ENCODE results near the gene COA8.

COA8 gene

GRCh38 chr14:103562429-103563225 lies at the start of gene COA8, which contains the start of gene BAG5:
TSS of gene COA8 (plus strand) at chr14:103562960. CDS start at chr14:103563002, 42 bp downstream.
TSS of gene BAG5 (minus strand) at chr14:103562657. CDS start at chr14:103561164, 1,493 bp downstream.
- H3K4me3 ChIP-seq (ENCODE audit: low read depth, low read length) = peak within 1 kb of the TSS; percentile 99
- no peaks in the 10 kb centered on the region for H3K27me3 ChIP-seq (ENCODE audit: insufficient read depth, low read length)
- H3K36me3 ChIP-seq (ENCODE audit: insufficient read depth, low read length) = peaks cover 19% of the 10 kb centered on the region
- H2AFZ ChIP-seq (ENCODE audit: low read length, unreplicated experiment) = peak within 1 kb of the TSS; percentile 94
- H3K27ac ChIP-seq (ENCODE audit: low read depth, low read length) = peak within 1 kb of the TSS; percentile 97
- peaks cover 42% of the 10 kb centered on the region for H3K4me1 ChIP-seq (ENCODE audit: control insufficient read depth, insufficient read depth, low read length, unreplicated experiment)
- peaks cover 89% of the 10 kb centered on the region for H3K79me2 ChIP-seq (ENCODE audit: control insufficient read depth, insufficient read depth, low read length, unreplicated experiment)

GRCh38 chr14:103514596-103515421 lies 48.0 kb upstream of the COA8 start:
- Histone ChIP-seq H3K27me3 (ENCODE audit: insufficient read depth, low read length) (no peaks in the 10 kb centered on the region), H3K4me3 (ENCODE audit: low read depth, low read length) (no peak overlapping the region), H3K27ac (ENCODE audit: low read depth, low read length) (no peak overlapping the region), H3K79me2 (ENCODE audit: control insufficient read depth, insufficient read depth, low read length, unreplicated experiment) (no peaks in the 10 kb centered on the region), H2AFZ (ENCODE audit: low read length, unreplicated experiment) (no peak overlapping the region), H3K36me3 (ENCODE audit: insufficient read depth, low read length) (no peaks in the 10 kb centered on the region), H3K4me1 (ENCODE audit: control insufficient read depth, insufficient read depth, low read length, unreplicated experiment) (peaks cover 12% of the 10 kb centered on the region)

- peaks cover 3% of the 10 kb centered on the region; the same call in 1 of the 2 replicates for H3K27me3 ChIP-seq (ENCODE audit: insufficient read depth, low read length)
- no peak overlapping the region for H2AFZ ChIP-seq (ENCODE audit: low read length, unreplicated experiment)
- H3K79me2 ChIP-seq (ENCODE audit: control insufficient read depth, insufficient read depth, low read length, unreplicated experiment) = no peaks in the 10 kb centered on the region
- peaks cover 20% of the 10 kb centered on the region for H3K4me1 ChIP-seq (ENCODE audit: control insufficient read depth, insufficient read depth, low read length, unreplicated experiment)
- H3K27ac ChIP-seq (ENCODE audit: low read depth, low read length) = no peak overlapping the region
- H3K36me3 ChIP-seq (ENCODE audit: insufficient read depth, low read length) = no peaks in the 10 kb centered on the region
- no peak overlapping the region for H3K4me3 ChIP-seq (ENCODE audit: low read depth, low read length)
Measured at GRCh38 chr14:103516426-103517173, 46.2 kb upstream of the COA8 start.

- Histone ChIP-seq H2AFZ (ENCODE audit: low read length, unreplicated experiment) (no peak overlapping the region), H3K27ac (ENCODE audit: low read depth, low read length) (no peak overlapping the region), H3K27me3 (ENCODE audit: insufficient read depth, low read length) (peaks cover 9% of the 10 kb centered on the region; the same call in 1 of the 2 replicates), H3K36me3 (ENCODE audit: insufficient read depth, low read length) (no peaks in the 10 kb centered on the region), H3K4me1 (ENCODE audit: control insufficient read depth, insufficient read depth, low read length, unreplicated experiment) (peaks cover 20% of the 10 kb centered on the region), H3K4me3 (ENCODE audit: low read depth, low read length) (no peak overlapping the region), H3K79me2 (ENCODE audit: control insufficient read depth, insufficient read depth, low read length, unreplicated experiment) (no peaks in the 10 kb centered on the region)
Measured at GRCh38 chr14:103517174-103517566, 45.6 kb upstream of the COA8 start.

GRCh38 chr14:103517721-103518421 lies 44.9 kb upstream of the COA8 start:
- Histone ChIP-seq H3K79me2 (ENCODE audit: control insufficient read depth, insufficient read depth, low read length, unreplicated experiment) (no peaks in the 10 kb centered on the region), H3K27me3 (ENCODE audit: insufficient read depth, low read length) (peaks cover 12% of the 10 kb centered on the region; the same call in 1 of the 2 replicates), H3K4me1 (ENCODE audit: control insufficient read depth, insufficient read depth, low read length, unreplicated experiment) (peaks cover 22% of the 10 kb centered on the region), H3K36me3 (ENCODE audit: insufficient read depth, low read length) (no peaks in the 10 kb centered on the region), H2AFZ (ENCODE audit: low read length, unreplicated experiment) (no peak overlapping the region), H3K27ac (ENCODE audit: low read depth, low read length) (no peak overlapping the region), H3K4me3 (ENCODE audit: low read depth, low read length) (no peak overlapping the region)

GRCh38 chr14:103518422-103519042 lies 44.2 kb upstream of the COA8 start:
- Histone ChIP-seq H3K36me3 (ENCODE audit: insufficient read depth, low read length) (no peaks in the 10 kb centered on the region), H3K4me3 (ENCODE audit: low read depth, low read length) (no peak overlapping the region), H3K27ac (ENCODE audit: low read depth, low read length) (no peak overlapping the region), H3K79me2 (ENCODE audit: control insufficient read depth, insufficient read depth, low read length, unreplicated experiment) (no peaks in the 10 kb centered on the region), H2AFZ (ENCODE audit: low read length, unreplicated experiment) (no peak overlapping the region), H3K27me3 (ENCODE audit: insufficient read depth, low read length) (peaks cover 19% of the 10 kb centered on the region), H3K4me1 (ENCODE audit: control insufficient read depth, insufficient read depth, low read length, unreplicated experiment) (peaks cover 24% of the 10 kb centered on the region)

- Histone ChIP-seq H3K27ac (ENCODE audit: low read depth, low read length) (peak overlapping the region; percentile 21; the same call in 1 of the 2 replicates), H3K4me1 (ENCODE audit: control insufficient read depth, insufficient read depth, low read length, unreplicated experiment) (peaks cover 24% of the 10 kb centered on the region), H3K36me3 (ENCODE audit: insufficient read depth, low read length) (no peaks in the 10 kb centered on the region), H3K4me3 (ENCODE audit: low read depth, low read length) (no peak overlapping the region), H2AFZ (ENCODE audit: low read length, unreplicated experiment) (no peak overlapping the region), H3K27me3 (ENCODE audit: insufficient read depth, low read length) (peaks cover 23% of the 10 kb centered on the region), H3K79me2 (ENCODE audit: control insufficient read depth, insufficient read depth, low read length, unreplicated experiment) (no peaks in the 10 kb centered on the region)
Measured at GRCh38 chr14:103519043-103519836, 43.5 kb upstream of the COA8 start.

GRCh38 chr14:103519837-103520212 lies 42.9 kb upstream of the COA8 start:
- Histone ChIP-seq H3K27ac (ENCODE audit: low read depth, low read length) (peak overlapping the region; percentile 21; the same call in 1 of the 2 replicates), H3K4me3 (ENCODE audit: low read depth, low read length) (no peak overlapping the region), H3K4me1 (ENCODE audit: control insufficient read depth, insufficient read depth, low read length, unreplicated experiment) (peaks cover 24% of the 10 kb centered on the region), H3K36me3 (ENCODE audit: insufficient read depth, low read length) (no peaks in the 10 kb centered on the region), H2AFZ (ENCODE audit: low read length, unreplicated experiment) (no peak overlapping the region), H3K79me2 (ENCODE audit: control insufficient read depth, insufficient read depth, low read length, unreplicated experiment) (no peaks in the 10 kb centered on the region), H3K27me3 (ENCODE audit: insufficient read depth, low read length) (peaks cover 23% of the 10 kb centered on the region)

- H3K27ac ChIP-seq (ENCODE audit: low read depth, low read length) = no peak overlapping the region
- peaks cover 24% of the 10 kb centered on the region for H3K4me1 ChIP-seq (ENCODE audit: control insufficient read depth, insufficient read depth, low read length, unreplicated experiment)
- H2AFZ ChIP-seq (ENCODE audit: low read length, unreplicated experiment) = no peak overlapping the region
- H3K79me2 ChIP-seq (ENCODE audit: control insufficient read depth, insufficient read depth, low read length, unreplicated experiment) = no peaks in the 10 kb centered on the region
- H3K27me3 ChIP-seq (ENCODE audit: insufficient read depth, low read length) = peaks cover 23% of the 10 kb centered on the region
- H3K4me3 ChIP-seq (ENCODE audit: low read depth, low read length) = peak overlapping the region; percentile 84
- no peaks in the 10 kb centered on the region for H3K36me3 ChIP-seq (ENCODE audit: insufficient read depth, low read length)
Measured at GRCh38 chr14:103520269-103520656, 42.5 kb upstream of the COA8 start.

All from ACC112 (cell line).